GM23338 (cell line): ENCODE data around the gene ROS1. TPM values are rescaled to one million over a fixed set of nuclear protein-coding genes. Genes with fewer than 3 reads are reported as not detected.

Experiments
- ATAC-seq: fragments of 200-7000 bp; cut with Tn5 transposase; 3 replicates; pipeline ENCODE4 v1.9.1; 2020
- DNase-seq: peaks from one replicate; pipeline ENCODE4 v3.0.0-alpha.2; 2015; ENCODE audit warnings: low spot score
- H2AFZ ChIP-seq: fragments of 200-600 bp; sonication (generic); 2 replicates; pipeline ENCODE4 v1.8.0; 2016; ENCODE audit warnings: antibody characterized with exemption, mild to moderate bottlenecking, moderate library complexity
- H3F3A ChIP-seq: fragments of 200-600 bp; sonication (generic); replicated peaks from 2 replicates; pipeline ENCODE4 v1.8.0; 2017; ENCODE audit warnings: antibody characterized with exemption, mixed run types, low read depth
- H3K27ac ChIP-seq: fragments of 200-600 bp; sonication (generic); 2 replicates; pipeline ENCODE4 v1.6.1; 2016; ENCODE audit warnings: low read depth
- H3K27me3 ChIP-seq: fragments of 200-600 bp; sonication (generic); 2 replicates; pipeline ENCODE4 v1.8.0; 2016; ENCODE audit warnings: mild to moderate bottlenecking, mixed run types, moderate library complexity; ENCODE audit not compliant: insufficient read depth
- H3K36me3 ChIP-seq: fragments of 200-600 bp; sonication (generic); 2 replicates; pipeline ENCODE4 v1.8.0; 2016; ENCODE audit warnings: mild to moderate bottlenecking; ENCODE audit not compliant: insufficient read depth
- H3K4me1 ChIP-seq: fragments of 200-600 bp; sonication (generic); 2 replicates; pipeline ENCODE4 v1.8.0; 2016; ENCODE audit warnings: mild to moderate bottlenecking, moderate library complexity; ENCODE audit not compliant: insufficient read depth
- H3K4me2 ChIP-seq: fragments of 200-600 bp; sonication (generic); 2 replicates; pipeline ENCODE4 v1.7.1; 2017; ENCODE audit warnings: mixed run types
- H3K4me3 ChIP-seq: fragments of 200-600 bp; sonication (generic); 2 replicates; pipeline ENCODE4 v1.6.1; 2016; ENCODE audit warnings: mixed run types
- H3K79me2 ChIP-seq: fragments of 200-600 bp; sonication (generic); replicated peaks from 2 replicates; pipeline ENCODE4 v1.8.0; 2017; ENCODE audit warnings: mild to moderate bottlenecking; ENCODE audit not compliant: insufficient read depth
- H3K9me2 ChIP-seq: fragments of 200-600 bp; sonication (generic); 2 replicates; pipeline ENCODE4 v1.8.0; 2017; ENCODE audit not compliant: insufficient read depth
- H4K20me1 ChIP-seq: fragments of 200-600 bp; sonication (generic); replicated peaks from 2 replicates; pipeline ENCODE4 v1.8.0; 2017; ENCODE audit warnings: mild to moderate bottlenecking; ENCODE audit not compliant: insufficient read depth
- H3K27ac Mint-ChIP-seq: 2 replicates; pipeline ENCODE4 v1.8.0; 2020; ENCODE audit warnings: inconsistent platforms, mild to moderate bottlenecking, moderate library complexity, mixed read lengths
- H3K27me3 Mint-ChIP-seq: 3 replicates; pipeline ENCODE4 v1.8.0; 2022; ENCODE audit warnings: low read depth, mild to moderate bottlenecking, moderate library complexity, mixed read lengths, inconsistent platforms; ENCODE audit not compliant: insufficient read depth, poor library complexity
- H3K36me3 Mint-ChIP-seq: 3 replicates; pipeline ENCODE4 v1.8.0; 2021; ENCODE audit warnings: low read depth, mild to moderate bottlenecking, inconsistent platforms, moderate library complexity, mixed read lengths
- H3K4me1 Mint-ChIP-seq: 3 replicates; pipeline ENCODE4 v1.8.0; 2020; ENCODE audit warnings: mild to moderate bottlenecking, inconsistent platforms, mixed read lengths
- H3K4me3 Mint-ChIP-seq: 3 replicates; pipeline ENCODE4 v1.8.0; 2021; ENCODE audit warnings: moderate library complexity, mild to moderate bottlenecking, inconsistent platforms, mixed read lengths
- H3K9me3 Mint-ChIP-seq: 3 replicates; pipeline ENCODE4 v1.8.0; 2020; ENCODE audit warnings: moderate library complexity, mild to moderate bottlenecking, inconsistent platforms, mixed read lengths
- ETS1 ChIP-seq: IDR thresholded peaks from 2 replicates; pipeline ENCODE4 v1.6.1; 2016; ENCODE audit warnings: antibody characterized with exemption
- JUNB ChIP-seq: IDR thresholded peaks from one replicate; pipeline ENCODE4 v1.6.1; 2016; ENCODE audit warnings: antibody characterized with exemption; ENCODE audit not compliant: unreplicated experiment
- STAT1 ChIP-seq: IDR thresholded peaks from one replicate; pipeline ENCODE4 v1.6.1; 2016; ENCODE audit warnings: antibody characterized with exemption; ENCODE audit not compliant: unreplicated experiment
- ZNF114 ChIP-seq: fragments of 250-450 bp; sonication (Bioruptor Pico); IDR thresholded peaks from 2 replicates; pipeline ENCODE4 v1.5.0; 2020; ENCODE audit warnings: mild to moderate bottlenecking, moderate library complexity
- ZNF331 ChIP-seq: fragments of 250-450 bp; sonication (Bioruptor Pico); IDR thresholded peaks from 2 replicates; pipeline ENCODE4 v1.5.0; 2020; ENCODE audit warnings: low read depth, mild to moderate bottlenecking, moderate library complexity
- ZNF462 ChIP-seq: fragments of 250-450 bp; sonication (Bioruptor Pico); IDR thresholded peaks from 2 replicates; pipeline ENCODE4 v1.5.0; 2020; ENCODE audit warnings: mild to moderate bottlenecking, moderate library complexity
- polyA plus RNA-seq: library from polyadenylated mRNA; unstranded; fragments of >200 nt; fragmentation: Nextera tagmentation; extraction: Ambion mirVana; gene quantifications from 2 replicates; pipeline ENCODE4 v1.2.1, GENCODE V29; 2016
- total RNA-seq: library from RNA; depleted of rRNA; stranded (reverse); fragments of >200 nt; shearing (Covaris generic); gene quantifications from 2 replicates; pipeline ENCODE4 v1.2.3, GENCODE V29; 2014
- TF ChIP-seq, protein P1 (sequence below): IDR thresholded peaks from one replicate; pipeline ENCODE4 v1.6.1; 2018; ENCODE audit warnings: antibody characterized with exemption; ENCODE audit not compliant: unreplicated experiment

ROS1 gene
- total and polyA plus RNA-seq, 2 experiments from 2014 or later, result not detected

DNA sequence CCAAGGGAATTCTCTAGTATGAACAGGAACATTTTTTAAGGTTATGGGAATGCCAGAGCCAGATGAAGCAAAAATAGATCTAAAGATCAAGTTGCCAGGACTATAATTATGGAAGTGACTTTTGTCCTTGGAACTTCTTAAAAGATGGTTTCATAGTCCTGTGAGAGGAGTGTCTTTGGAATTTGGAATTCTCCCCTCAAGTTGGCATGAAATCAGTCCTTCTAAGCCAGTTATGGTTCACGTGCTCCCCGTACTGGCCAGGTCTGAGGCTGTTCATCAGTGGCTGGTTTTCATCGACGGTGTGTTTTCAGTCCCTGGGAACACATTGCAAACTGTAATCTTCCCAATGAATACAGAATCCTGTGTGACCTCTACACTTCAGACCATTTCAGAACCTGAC lies 97.2 kb downstream of the ROS1 start (continued):
- TF ChIP-seq ZNF462 (CRISPR knock-in tag) (no peak), ZNF331 (no peak), JUNB (no peak), STAT1 (no peak)
- TF ChIP-seq, protein P1, sequence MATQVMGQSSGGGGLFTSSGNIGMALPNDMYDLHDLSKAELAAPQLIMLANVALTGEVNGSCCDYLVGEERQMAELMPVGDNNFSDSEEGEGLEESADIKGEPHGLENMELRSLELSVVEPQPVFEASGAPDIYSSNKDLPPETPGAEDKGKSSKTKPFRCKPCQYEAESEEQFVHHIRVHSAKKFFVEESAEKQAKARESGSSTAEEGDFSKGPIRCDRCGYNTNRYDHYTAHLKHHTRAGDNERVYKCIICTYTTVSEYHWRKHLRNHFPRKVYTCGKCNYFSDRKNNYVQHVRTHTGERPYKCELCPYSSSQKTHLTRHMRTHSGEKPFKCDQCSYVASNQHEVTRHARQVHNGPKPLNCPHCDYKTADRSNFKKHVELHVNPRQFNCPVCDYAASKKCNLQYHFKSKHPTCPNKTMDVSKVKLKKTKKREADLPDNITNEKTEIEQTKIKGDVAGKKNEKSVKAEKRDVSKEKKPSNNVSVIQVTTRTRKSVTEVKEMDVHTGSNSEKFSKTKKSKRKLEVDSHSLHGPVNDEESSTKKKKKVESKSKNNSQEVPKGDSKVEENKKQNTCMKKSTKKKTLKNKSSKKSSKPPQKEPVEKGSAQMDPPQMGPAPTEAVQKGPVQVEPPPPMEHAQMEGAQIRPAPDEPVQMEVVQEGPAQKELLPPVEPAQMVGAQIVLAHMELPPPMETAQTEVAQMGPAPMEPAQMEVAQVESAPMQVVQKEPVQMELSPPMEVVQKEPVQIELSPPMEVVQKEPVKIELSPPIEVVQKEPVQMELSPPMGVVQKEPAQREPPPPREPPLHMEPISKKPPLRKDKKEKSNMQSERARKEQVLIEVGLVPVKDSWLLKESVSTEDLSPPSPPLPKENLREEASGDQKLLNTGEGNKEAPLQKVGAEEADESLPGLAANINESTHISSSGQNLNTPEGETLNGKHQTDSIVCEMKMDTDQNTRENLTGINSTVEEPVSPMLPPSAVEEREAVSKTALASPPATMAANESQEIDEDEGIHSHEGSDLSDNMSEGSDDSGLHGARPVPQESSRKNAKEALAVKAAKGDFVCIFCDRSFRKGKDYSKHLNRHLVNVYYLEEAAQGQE, result no peak

GRCh38 chr6:117328005-117328389 lies 97.7 kb downstream of the ROS1 start:
- Mint-ChIP-seq H3K4me1 (peaks cover 2% of the 10 kb centered on the region; the same call in 1 of the 3 replicates), H3K36me3 (no peaks in the 10 kb centered on the region), H3K4me3 (no peak overlapping the region), H3K27me3 (no peaks in the 10 kb centered on the region), H3K27ac (no peak overlapping the region), H3K9me3 (peaks cover 8% of the 10 kb centered on the region; the same call in 2 of the 3 replicates)
- Histone ChIP-seq H2AFZ (no peak overlapping the region), H3K27me3 (no peaks in the 10 kb centered on the region), H3K36me3 (no peaks in the 10 kb centered on the region), H4K20me1 (no peaks in the 10 kb centered on the region), H3K79me2 (no peaks in the 10 kb centered on the region), H3K4me2 (no peak overlapping the region), H3K4me3 (no peak overlapping the region), H3K27ac (no peak overlapping the region), H3K9me2 (peaks cover 11% of the 10 kb centered on the region), H3F3A (no peaks in the 10 kb centered on the region), H3K4me1 (no peaks in the 10 kb centered on the region)
- ATAC-seq (no peak), DNase-seq (no peak)
- TF ChIP-seq, protein P1, result no peak
- TF ChIP-seq ZNF114, result no peak
- TF ChIP-seq ETS1, result no peak
- no peak for TF ChIP-seq ZNF331
